Esophagus muscularis mucosa (tissue), 4 donors: ENCODE measurements around the gene RAB8A.

ENCODE experiments used
- EP300 ChIP-seq: sonication (generic); formaldehyde crosslinking; IDR thresholded peaks from one replicate; pipeline ENCODE4 v1.6.1; 2017; ENCODE audit warnings: antibody characterized with exemption
- POLR2A ChIP-seq: fragments of 450-650 bp; IDR thresholded peaks from one replicate; pipeline ENCODE4 v1.6.1; 2017; ENCODE audit warnings: antibody characterized with exemption, moderate library complexity, mild to moderate bottlenecking, low read depth
- POLR2AphosphoS5 ChIP-seq, 2 donors: sonication (generic); formaldehyde crosslinking; IDR thresholded peaks; one replicate each; pipeline ENCODE4 v1.6.1; 2017; ENCODE audit warnings: antibody characterized with exemption in 2 of 2
- TF ChIP-seq, protein P1 (sequence below), 3 experiments: fragments of 200-600 bp in 2 of 3; fragments of 450-650 bp in 1 of 3; sonication (generic) in 2 of 3; IDR thresholded peaks; one replicate each; pipeline ENCODE4 v1.5.1; 2017 to 2019; ENCODE audit warnings: antibody characterized with exemption in 3 of 3, mild to moderate bottlenecking in 2 of 3, moderate library complexity in 1 of 3

DNA sequence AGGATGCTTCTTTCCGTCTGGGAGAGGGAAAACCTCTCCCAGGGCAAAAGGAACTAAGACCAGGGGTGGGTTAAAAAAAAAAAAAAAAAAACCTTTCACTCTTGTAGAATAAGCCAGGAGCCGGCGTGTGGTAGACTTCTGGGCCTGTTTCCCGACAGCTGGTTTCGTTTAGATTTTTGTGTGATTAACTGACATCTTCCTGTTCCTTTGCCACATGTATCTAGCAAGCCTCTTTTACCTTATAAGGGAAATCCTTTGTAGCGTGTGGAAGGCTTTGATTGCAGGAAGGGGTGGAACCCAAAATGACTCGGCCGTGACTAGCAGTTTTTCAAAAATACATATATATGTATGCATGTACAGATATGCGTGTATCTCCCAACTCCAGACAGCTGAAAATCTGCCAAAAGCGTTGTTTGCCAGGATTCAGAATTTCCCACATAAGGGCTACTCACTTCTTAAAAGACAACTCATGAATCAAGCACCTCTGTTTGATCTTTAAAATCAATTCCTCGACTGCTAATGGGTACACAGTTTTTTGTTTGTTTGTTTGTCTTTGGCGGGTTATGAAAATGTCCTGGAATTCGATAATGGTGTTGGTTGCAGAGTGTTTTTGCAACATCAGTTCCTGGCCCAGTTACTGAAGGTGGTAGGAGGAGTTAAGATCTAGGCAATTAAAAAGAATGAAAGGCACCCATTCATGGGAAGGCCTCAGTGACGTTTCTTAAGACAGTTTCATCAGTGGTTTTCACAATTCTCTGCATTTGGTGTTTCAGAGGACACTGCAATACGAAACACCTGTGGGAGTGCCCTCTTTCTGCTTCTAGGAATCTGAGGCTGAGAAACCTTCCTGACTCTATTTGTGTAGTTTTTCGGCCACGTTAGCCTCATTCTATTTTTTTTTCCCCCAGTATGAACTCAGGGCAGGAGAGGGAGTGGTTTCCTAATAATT, 32.7 kb upstream of the RAB8A start:
- TF ChIP-seq, protein P1, sequence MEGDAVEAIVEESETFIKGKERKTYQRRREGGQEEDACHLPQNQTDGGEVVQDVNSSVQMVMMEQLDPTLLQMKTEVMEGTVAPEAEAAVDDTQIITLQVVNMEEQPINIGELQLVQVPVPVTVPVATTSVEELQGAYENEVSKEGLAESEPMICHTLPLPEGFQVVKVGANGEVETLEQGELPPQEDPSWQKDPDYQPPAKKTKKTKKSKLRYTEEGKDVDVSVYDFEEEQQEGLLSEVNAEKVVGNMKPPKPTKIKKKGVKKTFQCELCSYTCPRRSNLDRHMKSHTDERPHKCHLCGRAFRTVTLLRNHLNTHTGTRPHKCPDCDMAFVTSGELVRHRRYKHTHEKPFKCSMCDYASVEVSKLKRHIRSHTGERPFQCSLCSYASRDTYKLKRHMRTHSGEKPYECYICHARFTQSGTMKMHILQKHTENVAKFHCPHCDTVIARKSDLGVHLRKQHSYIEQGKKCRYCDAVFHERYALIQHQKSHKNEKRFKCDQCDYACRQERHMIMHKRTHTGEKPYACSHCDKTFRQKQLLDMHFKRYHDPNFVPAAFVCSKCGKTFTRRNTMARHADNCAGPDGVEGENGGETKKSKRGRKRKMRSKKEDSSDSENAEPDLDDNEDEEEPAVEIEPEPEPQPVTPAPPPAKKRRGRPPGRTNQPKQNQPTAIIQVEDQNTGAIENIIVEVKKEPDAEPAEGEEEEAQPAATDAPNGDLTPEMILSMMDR (IDR thresholded peaks at IDR 0.05), result no peak
- peak; percentile 10 for TF ChIP-seq POLR2A
- peak; percentile 74 to 91 for TF ChIP-seq POLR2AphosphoS5 (IDR thresholded peaks at IDR 0.05)
- peak; percentile 31 for TF ChIP-seq EP300
